SJSA1 (cell line): ENCODE results near the gene HSF5. TPM values are rescaled to one million over a fixed set of nuclear protein-coding genes. Genes with fewer than 3 reads are reported as not detected.
A peak's percentile ranks its signal among the peaks of the same experiment; 100 is the strongest.

Experiments used
- DNase-seq, 2 experiments: peaks; one replicate each; pipeline ENCODE4 v3.0.0-alpha.2; 2015 to 2020; ENCODE audit warnings: low spot score in 2 of 2, low read depth in 1 of 2
- H3K27ac ChIP-seq: fragments of 250-450 bp; sonication (Bioruptor Pico); 2 replicates; pipeline ENCODE4 v1.5.1; 2020; ENCODE audit warnings: mild to moderate bottlenecking, moderate library complexity
- H3K27me3 ChIP-seq: fragments of 250-450 bp; sonication (Bioruptor Pico); replicated peaks from 2 replicates; pipeline ENCODE4 v1.5.1; 2020; ENCODE audit warnings: mild to moderate bottlenecking, moderate library complexity
- H3K36me3 ChIP-seq: fragments of 250-450 bp; sonication (Bioruptor Pico); 2 replicates; pipeline ENCODE4 v1.5.1; 2020; ENCODE audit warnings: mild to moderate bottlenecking
- H3K4me1 ChIP-seq: fragments of 250-450 bp; sonication (Bioruptor Pico); replicated peaks from 2 replicates; pipeline ENCODE4 v1.6.1; 2021; ENCODE audit warnings: mild to moderate bottlenecking
- H3K4me3 ChIP-seq: fragments of 250-450 bp; sonication (Bioruptor Pico); 2 replicates; pipeline ENCODE4 v1.5.1; 2020; ENCODE audit warnings: mild to moderate bottlenecking
- H3K9me3 ChIP-seq: fragments of 250-450 bp; sonication (Bioruptor Pico); replicated peaks from 2 replicates; pipeline ENCODE4 v1.5.1; 2020; ENCODE audit warnings: mild to moderate bottlenecking
- total RNA-seq: library from RNA; depleted of rRNA; stranded (reverse); fragments of >200 nt; shearing (Covaris generic); gene quantifications from 2 replicates; pipeline ENCODE4 v1.2.3, GENCODE V29; 2014

Gene HSF5
- total RNA-seq, 1 experiment from 2014 or later, result not detected

DNA sequence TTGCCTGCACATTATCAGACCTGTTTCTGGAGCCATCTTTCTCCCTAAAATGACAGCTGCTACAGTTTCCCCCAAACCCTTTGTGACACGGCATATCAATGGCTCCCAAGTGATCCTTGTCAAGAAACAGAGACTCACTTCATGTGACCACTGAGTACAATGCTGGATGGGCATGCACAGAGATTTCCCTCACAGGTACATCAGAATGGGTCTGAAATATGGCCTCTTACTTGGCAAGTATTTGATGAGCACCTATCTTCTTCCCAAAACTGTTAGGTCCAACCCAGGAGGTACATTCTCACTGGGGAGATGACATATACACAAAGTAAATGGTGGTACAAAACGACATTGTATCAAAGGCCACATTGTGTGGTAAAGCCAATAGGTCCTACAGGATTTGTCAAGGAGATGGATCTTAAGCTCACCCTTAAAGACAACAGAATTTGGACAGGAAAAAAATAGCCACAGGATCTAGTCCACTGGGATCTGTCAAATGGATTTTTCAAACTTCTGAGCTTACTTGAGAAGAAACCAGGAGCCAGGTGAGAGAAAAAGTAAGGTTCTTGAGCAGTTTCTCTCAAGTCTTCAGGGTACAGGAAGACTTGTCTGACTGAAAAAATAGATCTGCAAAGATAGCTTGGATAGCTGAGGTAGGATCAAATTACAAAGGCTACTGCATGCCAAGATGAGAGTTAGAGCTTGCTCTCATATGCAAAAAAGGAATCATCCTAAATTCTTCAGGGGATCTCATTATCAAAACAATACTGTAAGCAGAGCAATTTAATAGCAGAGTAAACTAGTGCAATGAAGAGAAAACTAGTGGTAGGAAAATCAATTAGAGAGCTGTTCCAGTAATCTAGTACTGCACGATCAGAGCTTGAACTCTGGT lies 99.7 kb downstream of the HSF5 start:
- H3K27me3 ChIP-seq, result peaks cover 58% of the 10 kb centered on the region
- H3K27ac ChIP-seq, result no peak overlapping the region
- H3K36me3 ChIP-seq, result no peaks in the 10 kb centered on the region
- no peak overlapping the region for H3K4me3 ChIP-seq
- H3K4me1 ChIP-seq, result no peaks in the 10 kb centered on the region
- no peak for DNase-seq
- H3K9me3 ChIP-seq, result no peaks in the 10 kb centered on the region

- Histone ChIP-seq H3K27ac (no peak overlapping the region), H3K27me3 (peaks cover 59% of the 10 kb centered on the region), H3K36me3 (no peaks in the 10 kb centered on the region), H3K4me3 (no peak overlapping the region), H3K4me1 (no peaks in the 10 kb centered on the region), H3K9me3 (no peaks in the 10 kb centered on the region)
- DNase-seq, result no peak
Observed at GRCh38 chr17:58387834-58388233, 100.4 kb downstream of the HSF5 start.

DNA sequence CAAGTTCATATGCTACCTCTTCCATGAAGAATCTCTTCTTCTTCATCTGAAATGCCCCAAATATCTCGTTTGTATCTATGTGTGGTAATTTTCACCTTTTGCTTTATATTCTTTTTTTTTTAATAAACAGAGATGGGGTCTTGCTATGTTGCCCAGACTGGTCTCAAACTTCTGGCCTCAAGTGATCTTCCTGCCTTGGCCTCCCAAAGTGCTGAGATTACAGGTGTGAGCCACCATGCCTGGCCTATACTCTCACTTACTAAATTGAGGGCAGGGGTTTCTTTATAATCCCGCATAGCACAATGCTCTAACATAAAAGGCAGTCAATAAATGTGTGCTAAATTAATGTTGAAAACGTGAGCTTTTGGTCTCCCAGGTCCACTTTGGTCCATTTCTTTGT lies 101.5 kb downstream of the HSF5 start:
- DNase-seq, result no peak
- Histone ChIP-seq H3K36me3 (no peaks in the 10 kb centered on the region), H3K4me3 (no peak overlapping the region), H3K27ac (no peak overlapping the region), H3K4me1 (no peaks in the 10 kb centered on the region), H3K9me3 (no peaks in the 10 kb centered on the region), H3K27me3 (peaks cover 59% of the 10 kb centered on the region)

- DNase-seq, result no peak
- Histone ChIP-seq H3K4me1 (no peaks in the 10 kb centered on the region), H3K27me3 (peaks cover 54% of the 10 kb centered on the region), H3K27ac (no peak overlapping the region), H3K4me3 (no peak overlapping the region), H3K36me3 (no peaks in the 10 kb centered on the region), H3K9me3 (no peaks in the 10 kb centered on the region)
Observed at GRCh38 chr17:58385359-58385899, 102.8 kb downstream of the HSF5 start.

DNA sequence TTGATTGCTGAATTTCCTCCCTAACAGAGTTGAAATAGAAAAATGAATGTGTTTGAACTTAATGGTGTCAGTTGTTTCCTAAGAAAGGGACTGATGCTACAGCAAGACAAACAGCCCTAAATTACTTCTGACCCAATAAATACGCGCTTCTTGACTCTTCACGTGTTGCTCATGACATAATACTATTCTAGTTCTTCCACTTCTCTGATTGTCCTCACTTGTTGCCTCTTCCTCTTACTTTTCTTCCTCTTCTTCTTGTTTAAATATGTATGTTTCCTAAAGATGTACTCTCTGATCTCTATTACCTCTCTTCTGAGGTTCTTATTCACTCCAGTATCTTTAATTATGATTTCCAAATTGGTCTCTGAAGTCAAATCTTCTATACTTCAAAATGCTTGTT lies 103.3 kb downstream of the HSF5 start:
- Histone ChIP-seq H3K4me3 (no peak overlapping the region), H3K27me3 (peaks cover 56% of the 10 kb centered on the region), H3K9me3 (no peaks in the 10 kb centered on the region), H3K4me1 (no peaks in the 10 kb centered on the region), H3K36me3 (no peaks in the 10 kb centered on the region), H3K27ac (no peak overlapping the region)
- DNase-seq, result no peak

- no peak for DNase-seq
- Histone ChIP-seq H3K36me3 (no peaks in the 10 kb centered on the region), H3K4me3 (no peak overlapping the region), H3K9me3 (no peaks in the 10 kb centered on the region), H3K4me1 (no peaks in the 10 kb centered on the region), H3K27ac (no peak overlapping the region), H3K27me3 (peaks cover 52% of the 10 kb centered on the region)
Observed at GRCh38 chr17:58383892-58384462, 104.2 kb downstream of the HSF5 start.

DNA sequence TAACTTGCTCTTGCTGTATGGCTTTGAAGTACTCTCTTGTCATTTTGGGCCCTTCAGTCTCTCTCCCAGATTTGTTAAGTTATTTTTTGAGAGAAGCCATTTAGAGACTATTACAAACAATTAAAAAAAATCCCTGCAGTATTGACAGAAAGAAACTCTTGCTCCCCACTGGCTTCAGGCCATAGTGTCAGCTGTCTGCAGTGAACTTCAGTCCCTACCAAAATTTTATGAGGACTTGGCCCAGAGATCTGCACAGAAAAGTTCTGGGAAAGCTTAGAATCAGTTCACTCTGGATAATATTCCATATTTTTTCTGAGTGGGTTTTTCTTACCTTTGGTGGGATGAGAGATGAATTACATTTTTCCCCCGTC lies 105.4 kb downstream of the HSF5 start:
- Histone ChIP-seq H3K4me3 (no peak overlapping the region), H3K27me3 (peaks cover 49% of the 10 kb centered on the region), H3K9me3 (no peaks in the 10 kb centered on the region), H3K36me3 (no peaks in the 10 kb centered on the region), H3K27ac (no peak overlapping the region), H3K4me1 (no peaks in the 10 kb centered on the region)
- DNase-seq, result no peak

- Histone ChIP-seq H3K9me3 (no peaks in the 10 kb centered on the region), H3K27me3 (peaks cover 49% of the 10 kb centered on the region), H3K4me1 (no peaks in the 10 kb centered on the region), H3K36me3 (no peaks in the 10 kb centered on the region), H3K4me3 (no peak overlapping the region), H3K27ac (no peak overlapping the region)
- no peak for DNase-seq
Observed at GRCh38 chr17:58382108-58382871, 105.9 kb downstream of the HSF5 start.

GRCh38 chr17:58381124-58382035 lies 106.8 kb downstream of the HSF5 start:
- DNase-seq, result no peak
- Histone ChIP-seq H3K27ac (no peak overlapping the region), H3K4me3 (no peak overlapping the region), H3K36me3 (no peaks in the 10 kb centered on the region), H3K9me3 (no peaks in the 10 kb centered on the region), H3K4me1 (no peaks in the 10 kb centered on the region), H3K27me3 (peaks cover 49% of the 10 kb centered on the region)

DNA sequence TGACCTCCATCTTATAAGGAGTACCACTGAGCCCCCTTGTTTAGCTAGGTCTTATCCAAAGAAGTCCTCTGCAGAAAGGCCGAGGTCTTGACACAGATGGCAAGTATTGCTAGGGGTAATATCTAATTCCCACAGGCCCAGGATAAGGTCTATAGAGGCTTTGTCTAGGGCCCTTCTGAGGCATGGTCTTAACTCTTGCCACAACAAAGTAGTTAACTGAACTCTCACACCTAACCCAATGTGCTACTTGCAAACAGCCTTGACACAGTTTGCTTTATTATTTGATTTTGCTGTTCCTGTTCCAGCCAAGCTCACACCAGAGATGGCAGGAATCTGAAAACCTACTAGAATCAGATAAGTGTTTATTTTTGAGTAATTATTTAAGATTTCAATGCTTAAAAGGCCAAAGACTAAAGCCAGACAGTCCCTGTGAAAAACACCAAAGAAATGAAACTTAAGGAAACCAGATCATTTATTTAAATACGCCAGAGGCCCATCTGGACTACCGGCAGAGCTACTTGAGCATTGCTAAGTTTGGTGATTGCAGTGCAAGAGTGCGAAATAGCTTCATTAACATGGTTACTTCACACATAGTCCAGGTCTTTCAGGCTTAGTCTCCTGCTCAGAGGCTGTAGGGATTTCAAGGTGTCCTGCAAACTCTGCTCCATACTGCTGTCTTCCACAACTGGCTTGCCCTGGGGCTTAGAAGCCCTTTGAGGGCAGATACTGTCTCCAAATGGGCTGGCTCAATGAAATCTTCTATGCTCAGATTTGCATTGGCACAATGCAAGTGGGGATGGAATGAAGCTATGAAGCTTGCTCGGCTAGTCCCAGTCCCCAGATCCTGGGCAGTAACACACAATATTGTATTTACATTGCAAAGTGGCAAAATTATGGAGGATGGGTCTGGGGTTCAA lies 107.7 kb downstream of the HSF5 start:
- no peak for DNase-seq
- Histone ChIP-seq H3K9me3 (no peaks in the 10 kb centered on the region), H3K36me3 (no peaks in the 10 kb centered on the region), H3K27me3 (peaks cover 49% of the 10 kb centered on the region), H3K27ac (no peak overlapping the region), H3K4me3 (no peak overlapping the region), H3K4me1 (no peaks in the 10 kb centered on the region)

DNA sequence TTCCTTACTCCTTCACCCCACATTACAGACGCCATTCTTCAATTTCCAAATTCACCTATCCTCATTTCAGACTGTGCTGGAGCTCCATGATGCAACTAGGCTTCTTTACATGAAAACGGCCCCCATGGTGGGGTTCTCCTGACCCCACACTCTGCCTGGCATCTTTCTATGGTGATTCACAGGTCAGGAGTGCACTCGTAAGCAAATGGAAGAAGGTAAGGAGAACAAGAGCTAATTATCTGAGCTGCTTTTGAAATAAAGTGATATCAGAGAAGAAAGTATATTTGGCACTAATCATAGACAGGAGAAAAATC lies 108.7 kb downstream of the HSF5 start:
- Histone ChIP-seq H3K9me3 (no peaks in the 10 kb centered on the region), H3K27ac (no peak overlapping the region), H3K27me3 (peaks cover 45% of the 10 kb centered on the region), H3K4me1 (no peaks in the 10 kb centered on the region), H3K36me3 (no peaks in the 10 kb centered on the region), H3K4me3 (no peak overlapping the region)
- no peak for DNase-seq

GRCh38 chr17:58378733-58379510 lies 109.3 kb downstream of the HSF5 start:
- Histone ChIP-seq H3K27ac (no peak overlapping the region), H3K36me3 (no peaks in the 10 kb centered on the region), H3K27me3 (peaks cover 40% of the 10 kb centered on the region), H3K9me3 (no peaks in the 10 kb centered on the region), H3K4me3 (no peak overlapping the region), H3K4me1 (no peaks in the 10 kb centered on the region)
- DNase-seq, result peak in 1 of 2 experiments; percentile 10
